Aorta (tissue), 5 donors: ENCODE measurements around the gene MBL2. TPM values are rescaled to one million over a fixed set of nuclear protein-coding genes. Genes with fewer than 3 reads are reported as not detected.

Source experiments
- ATAC-seq: fragments of 200-7000 bp; cut with Tn5 transposase; one replicate; pipeline ENCODE4 v1.9.1; 2022; ENCODE audit warnings: moderate library complexity; ENCODE audit not compliant: low FRiP score
- DNase-seq, 2 donors: peaks; one replicate each; pipeline ENCODE4 v3.0.0-alpha.2; 2020
- H3K27ac ChIP-seq, 2 donors: one replicate each; pipeline ENCODE4 v1.5.1; 2013; ENCODE audit warnings: low read length in 2 of 2, mild to moderate bottlenecking in 2 of 2, moderate library complexity in 2 of 2, control low read depth in 1 of 2, inconsistent platforms in 1 of 2, low read depth in 1 of 2
- H3K27me3 ChIP-seq, 2 donors: one replicate each; pipeline ENCODE4 v1.6.1; 2013; ENCODE audit warnings: control low read depth in 1 of 2, low read length in 1 of 2, mild to moderate bottlenecking in 1 of 2, moderate library complexity in 1 of 2; ENCODE audit not compliant: insufficient read depth in 2 of 2, control insufficient read depth in 1 of 2
- H3K36me3 ChIP-seq, 2 donors: one replicate each; pipeline ENCODE4 v1.6.1; 2013; ENCODE audit warnings: control low read depth in 1 of 2, low read length in 1 of 2, mild to moderate bottlenecking in 1 of 2; ENCODE audit not compliant: insufficient read depth in 2 of 2, control insufficient read depth in 1 of 2
- H3K4me1 ChIP-seq, 2 donors: one replicate each; pipeline ENCODE4 v1.6.1; 2013; ENCODE audit warnings: low read length in 2 of 2, control low read depth in 1 of 2, mild to moderate bottlenecking in 1 of 2, moderate library complexity in 1 of 2; ENCODE audit not compliant: insufficient read depth in 2 of 2, control insufficient read depth in 1 of 2
- H3K4me3 ChIP-seq, 2 donors: one replicate each; pipeline ENCODE4 v1.5.1; 2013; ENCODE audit warnings: low read length in 2 of 2, control low read depth in 1 of 2, mild to moderate bottlenecking in 1 of 2
- H3K9me3 ChIP-seq: one replicate; pipeline ENCODE4 v1.6.1; 2013; ENCODE audit warnings: mild to moderate bottlenecking, low read length; ENCODE audit not compliant: control insufficient read depth
- WGBS, 2 donors: extraction: QIAGEN DNeasy Blood & Tissue Kit; methylation state at CpG; one replicate each; pipeline ENCODE4 v1.1.7; 2013; 5-methylcytosine and 5-hydroxymethylcytosine counted together
- intact Hi-C, 2 donors: fragments of 100-400 bp; cut with DNase I; formaldehyde crosslinking; loops; one replicate each; pipeline versions ENCODE4 v1.14.2 to v1.15.0; 2022
- polyA plus RNA-seq, 2 donors: library from polyadenylated mRNA; stranded (reverse); fragments of 200-250 nt; gene quantifications; one replicate each; pipeline ENCODE4 v1.2.3, GENCODE V29; 2013
- total RNA-seq, 2 donors: library from RNA; stranded (reverse); fragmentation: NEBNext Ultra II Directional; extraction: Animal tissue kit (Norgen Biotek cat#: 25700); gene quantifications; one replicate each; pipeline ENCODE4 v1.2.1, GENCODE V29; 2021
- donor health status: healthy with polysubstance abuse.
- donor health status: Bipolar disorder and iron deficiency.
- donor health status: DM: no; HTN: no; CAD: no.
- donor health status: DM: no; HTN: no; CAD: no.
- donor health status: DM: yes; HTN: yes; CAD: no.

Gene MBL2
- total and polyA plus RNA-seq, 4 donors, result not detected

GRCh38 chr10:52750629-52751028 lies 22.0 kb downstream of the MBL2 start:
- intact Hi-C loops, result no loop called here
- no peaks in the 10 kb centered on the region for H3K4me1 ChIP-seq
- peaks cover 2% of the 10 kb centered on the region for H3K9me3 ChIP-seq
- H3K27ac ChIP-seq, result no peak overlapping the region
- DNase-seq (no peak), ATAC-seq (no peak)
- 81 to 83% methylated on average over 1 of the region's 1 CpG for WGBS, 2 donors
- no peaks in the 10 kb centered on the region for H3K27me3 ChIP-seq
- no peaks in the 10 kb centered on the region for H3K36me3 ChIP-seq
- H3K4me3 ChIP-seq, result no peak overlapping the region

GRCh38 chr10:52747694-52748093 lies 24.9 kb downstream of the MBL2 start:
- no peak for ATAC-seq
- intact Hi-C loops, result no loop called here
- Histone ChIP-seq H3K27me3 (no peaks in the 10 kb centered on the region), H3K9me3 (peaks cover 2% of the 10 kb centered on the region), H3K4me3 (no peak overlapping the region), H3K36me3 (no peaks in the 10 kb centered on the region), H3K4me1 (no peaks in the 10 kb centered on the region), H3K27ac (no peak overlapping the region)
- 93 to 94% methylated on average over 4 of the region's 4 CpGs for WGBS, 2 donors
- DNase-seq, result no peak

- H3K4me1 ChIP-seq, result no peaks in the 10 kb centered on the region
- no peaks in the 10 kb centered on the region for H3K27me3 ChIP-seq
- 58 to 79% methylated on average over 5 of the region's 5 CpGs for WGBS, 2 donors
- H3K9me3 ChIP-seq, result no peaks in the 10 kb centered on the region
- no peak overlapping the region for H3K4me3 ChIP-seq
- ATAC-seq (no peak), DNase-seq (no peak)
- intact Hi-C loops, result no loop called here
- no peak overlapping the region for H3K27ac ChIP-seq
- H3K36me3 ChIP-seq, result no peaks in the 10 kb centered on the region
Measured at GRCh38 chr10:52746169-52746568, 26.4 kb downstream of the MBL2 start.

- Histone ChIP-seq H3K9me3 (no peaks in the 10 kb centered on the region), H3K36me3 (no peaks in the 10 kb centered on the region), H3K4me1 (no peaks in the 10 kb centered on the region), H3K4me3 (no peak overlapping the region), H3K27me3 (no peaks in the 10 kb centered on the region), H3K27ac (no peak overlapping the region)
- DNase-seq, result no peak
- WGBS, 2 donors, result 74 to 93% methylated on average over 8 of the region's 8 CpGs
- ATAC-seq, result no peak
- intact Hi-C loops, result loop anchor here in 1 of 2 donors (5.0 kb wide), 1 partner anchor 38 kb away; no protein-coding TSS in a partner anchor
Measured at GRCh38 chr10:52744057-52744805, 28.4 kb downstream of the MBL2 start.

- intact Hi-C loops, result loop anchor here in 1 of 2 donors (5.0 kb wide), 1 partner anchor 40 kb away; no protein-coding TSS in a partner anchor
- H3K4me1 ChIP-seq, result no peaks in the 10 kb centered on the region
- no peaks in the 10 kb centered on the region for H3K9me3 ChIP-seq
- H3K27ac ChIP-seq, result no peak overlapping the region
- no peaks in the 10 kb centered on the region for H3K36me3 ChIP-seq
- DNase-seq (no peak), ATAC-seq (no peak)
- H3K27me3 ChIP-seq, result no peaks in the 10 kb centered on the region
- 55 to 64% methylated on average over 3 of the region's 3 CpGs for WGBS, 2 donors
- no peak overlapping the region for H3K4me3 ChIP-seq
Measured at GRCh38 chr10:52742731-52743130, 29.9 kb downstream of the MBL2 start.

- ATAC-seq (no peak), DNase-seq (no peak)
- Histone ChIP-seq H3K27me3 (no peaks in the 10 kb centered on the region), H3K4me1 (no peaks in the 10 kb centered on the region), H3K4me3 (no peak overlapping the region), H3K9me3 (no peaks in the 10 kb centered on the region), H3K36me3 (no peaks in the 10 kb centered on the region), H3K27ac (no peak overlapping the region)
- WGBS, 2 donors, result 91 to 93% methylated on average over 2 of the region's 2 CpGs
- intact Hi-C loops, result loop anchor here in 1 of 2 donors (5.0 kb wide), 1 partner anchor 40 kb away; no protein-coding TSS in a partner anchor
Measured at GRCh38 chr10:52741851-52742250, 30.7 kb downstream of the MBL2 start.

GRCh38 chr10:52740913-52741675 lies 31.5 kb downstream of the MBL2 start:
- DNase-seq (no peak), ATAC-seq (no peak)
- 53 to 60% methylated on average over 5 of the region's 5 CpGs for WGBS, 2 donors
- no peaks in the 10 kb centered on the region for H3K36me3 ChIP-seq
- no peaks in the 10 kb centered on the region for H3K4me1 ChIP-seq
- no peak overlapping the region for H3K27ac ChIP-seq
- intact Hi-C loops, result loop anchor here in 1 of 2 donors (5.0 kb wide), 1 partner anchor 41 kb away; no protein-coding TSS in a partner anchor
- H3K9me3 ChIP-seq, result no peaks in the 10 kb centered on the region
- no peaks in the 10 kb centered on the region for H3K27me3 ChIP-seq
- H3K4me3 ChIP-seq, result no peak overlapping the region

GRCh38 chr10:52740155-52740549 lies 32.4 kb downstream of the MBL2 start:
- DNase-seq, result no peak
- ATAC-seq, result no peak
- no peaks in the 10 kb centered on the region for H3K27me3 ChIP-seq
- 99 to 100% methylated on average over 1 of the region's 1 CpG for WGBS, 2 donors
- no peak overlapping the region for H3K4me3 ChIP-seq
- no peak overlapping the region for H3K27ac ChIP-seq
- intact Hi-C loops, result loop anchor here in 1 of 2 donors (5.0 kb wide), 1 partner anchor 42 kb away; no protein-coding TSS in a partner anchor
- no peaks in the 10 kb centered on the region for H3K9me3 ChIP-seq
- no peaks in the 10 kb centered on the region for H3K4me1 ChIP-seq
- no peaks in the 10 kb centered on the region for H3K36me3 ChIP-seq
